ENCODE results near the gene PAX5. TPM values are rescaled to one million over a fixed set of nuclear protein-coding genes. Genes with fewer than 3 reads are reported as not detected.

PAX5 gene
- total and polyA plus RNA-seq, 2 experiments from 2014 or later = not detected

DNA sequence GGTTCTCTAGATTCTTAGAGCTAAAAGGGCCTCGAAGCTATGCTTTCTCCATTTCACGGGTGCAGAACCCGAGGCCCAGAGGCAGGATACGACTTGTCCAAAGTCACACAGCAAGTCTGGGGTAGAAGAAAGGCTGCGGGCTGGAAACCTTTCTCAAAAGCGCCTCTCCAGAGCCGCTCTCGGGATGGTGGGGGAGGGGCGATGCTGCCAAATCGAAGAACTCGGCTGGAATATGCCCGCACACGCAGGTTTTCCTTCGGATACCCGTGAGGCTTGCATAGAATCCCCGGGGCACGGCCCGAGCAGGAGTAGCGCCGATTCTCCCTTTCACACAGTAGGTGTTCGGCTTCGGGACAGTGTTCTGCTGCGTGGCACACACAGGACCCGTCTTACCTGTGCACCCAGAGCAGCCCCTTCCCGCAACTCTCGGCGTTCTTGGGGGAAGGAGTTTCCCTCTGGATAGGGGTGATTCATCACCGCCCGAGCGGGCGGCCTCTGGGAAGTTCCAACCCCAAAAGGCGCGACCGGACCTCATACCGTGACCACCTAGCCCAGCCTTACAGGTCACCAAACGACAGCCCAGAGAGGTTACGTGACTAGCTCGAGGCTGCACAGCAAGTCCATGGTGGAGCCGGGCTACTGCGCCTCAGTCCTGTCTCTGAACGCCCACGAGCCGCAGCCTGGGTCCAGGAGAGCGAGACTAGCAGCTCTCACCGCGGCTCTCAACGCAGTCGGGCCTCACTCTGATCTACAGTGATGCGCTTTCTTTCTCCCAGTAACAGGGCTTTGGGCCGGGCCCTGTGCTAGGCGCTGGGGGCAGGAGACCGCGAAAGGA lies 4.1 kb downstream of the PAX5 start:
- Histone ChIP-seq H3K27ac (no peak overlapping the region), H2AFZ (no peak overlapping the region), H3K4me2 (ENCODE audit: unreplicated experiment) (no peak overlapping the region), H3K36me3 (ENCODE audit: low read depth) (no peaks in the 10 kb centered on the region), H3K4me3 (no peak overlapping the region), H3K9me2 (ENCODE audit: insufficient read depth) (no peaks in the 10 kb centered on the region), H3K9ac (no peak overlapping the region), H3K79me2 (ENCODE audit: insufficient read depth) (no peaks in the 10 kb centered on the region), H3K4me1 (ENCODE audit: insufficient read depth) (no peaks in the 10 kb centered on the region), H3K9me3 (ENCODE audit: low read depth) (no peaks in the 10 kb centered on the region), H3F3A (ENCODE audit: insufficient read depth) (no peaks in the 10 kb centered on the region), H3K27me3 (replicated peaks; ENCODE audit: insufficient read depth) (peaks cover 95% of the 10 kb centered on the region), H4K20me1 (ENCODE audit: insufficient read depth) (no peaks in the 10 kb centered on the region)
- peak; percentile 29 for DNase-seq
- TF ChIP-seq EZH2phosphoT487 (IDR thresholded peaks at IDR 0.05; ENCODE audit: insufficient read depth, low read depth) = 0 out of 2 replicates have a peak, but pooled peaks have one; percentile 12
- TF ChIP-seq EZH2 (IDR thresholded peaks at IDR 0.05; ENCODE audit: insufficient read depth, poor library complexity, severe bottlenecking) = peak; percentile 87
- in situ Hi-C loops (cut with MboI) = no loop called here
- 2% methylated on average over 52 to 53 of the region's 53 CpGs for WGBS, 2 experiments (ENCODE audit: low coverage in 1 of 2, low lambda C conversion rate in 2 of 2, missing lambda C conversion rate in 2 of 2)

DNA sequence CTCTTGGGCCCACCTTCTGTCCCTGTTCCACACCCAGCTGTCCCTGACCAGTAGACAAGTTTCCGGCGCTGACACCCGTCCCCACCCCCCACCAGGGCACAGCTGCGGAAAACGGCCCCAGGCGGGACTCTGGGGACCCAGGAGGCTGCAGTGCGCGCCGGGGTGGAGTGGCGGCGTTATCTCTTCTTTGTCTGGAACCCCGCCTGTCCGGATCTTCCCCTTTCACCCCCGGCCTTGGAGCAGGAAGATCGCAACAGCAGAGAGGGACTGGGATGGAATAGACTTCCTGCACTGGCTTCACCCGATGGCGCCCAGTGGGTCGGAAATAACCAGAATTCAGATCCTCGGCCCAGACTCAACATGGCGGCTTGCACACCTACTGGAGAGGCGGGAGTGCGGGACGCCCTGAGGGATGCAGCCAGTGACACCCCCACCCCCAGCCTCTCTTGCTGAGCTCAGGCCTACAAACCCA lies 4.7 kb downstream of the PAX5 start:
- Histone ChIP-seq H3K4me1 (ENCODE audit: insufficient read depth) (no peaks in the 10 kb centered on the region), H3K27ac (no peak overlapping the region), H3F3A (ENCODE audit: insufficient read depth) (no peaks in the 10 kb centered on the region), H3K9me2 (ENCODE audit: insufficient read depth) (no peaks in the 10 kb centered on the region), H4K20me1 (ENCODE audit: insufficient read depth) (no peaks in the 10 kb centered on the region), H3K27me3 (replicated peaks; ENCODE audit: insufficient read depth) (peaks cover 95% of the 10 kb centered on the region), H2AFZ (no peak overlapping the region), H3K4me2 (ENCODE audit: unreplicated experiment) (no peak overlapping the region), H3K9ac (no peak overlapping the region), H3K36me3 (ENCODE audit: low read depth) (no peaks in the 10 kb centered on the region), H3K9me3 (ENCODE audit: low read depth) (no peaks in the 10 kb centered on the region), H3K79me2 (ENCODE audit: insufficient read depth) (no peaks in the 10 kb centered on the region), H3K4me3 (no peak overlapping the region)
- in situ Hi-C loops (cut with MboI) = no loop called here
- TF ChIP-seq EZH2 (IDR thresholded peaks at IDR 0.05; ENCODE audit: insufficient read depth, poor library complexity, severe bottlenecking) (no peak), EZH2phosphoT487 (IDR thresholded peaks at IDR 0.05; ENCODE audit: insufficient read depth, low read depth) (no peak)
- DNase-seq = no peak
- WGBS, 2 experiments (ENCODE audit: low coverage in 1 of 2, low lambda C conversion rate in 2 of 2, missing lambda C conversion rate in 2 of 2) = 8 to 13% methylated on average over 21 to 23 of the region's 23 CpGs

DNA sequence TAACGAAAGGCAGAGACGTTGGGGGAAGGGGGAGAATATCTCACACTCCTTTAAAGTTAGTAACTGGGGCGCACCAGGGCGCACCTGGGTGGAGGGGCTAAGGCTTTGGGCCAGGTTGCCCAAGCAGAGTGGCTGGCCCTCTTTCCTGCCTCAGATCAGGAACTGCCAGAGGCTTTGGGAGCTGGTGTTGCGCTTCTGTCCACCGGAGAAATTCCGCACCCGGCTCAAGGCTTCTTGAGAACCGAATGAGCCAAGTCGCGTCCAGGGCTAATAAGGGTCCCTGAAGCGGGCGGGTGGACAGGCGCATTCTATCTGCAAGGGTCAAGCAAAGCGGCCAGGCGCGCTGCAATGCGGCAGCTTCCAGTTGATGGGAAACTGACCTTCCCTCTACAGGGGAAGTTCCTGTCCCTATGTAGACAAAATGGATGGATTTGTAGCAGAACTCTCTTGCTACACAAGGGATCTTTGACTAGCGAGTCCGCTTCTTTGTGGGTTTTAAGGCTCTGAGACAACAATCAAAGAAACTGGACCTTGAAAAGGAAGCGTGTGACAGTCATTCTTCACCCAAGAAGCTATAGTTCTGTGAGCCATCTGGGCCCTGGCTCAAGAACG lies 5.5 kb downstream of the PAX5 start:
- Histone ChIP-seq H3K27me3 (replicated peaks; ENCODE audit: insufficient read depth) (peaks cover 95% of the 10 kb centered on the region), H3K4me1 (ENCODE audit: insufficient read depth) (no peaks in the 10 kb centered on the region), H3K9me2 (ENCODE audit: insufficient read depth) (no peaks in the 10 kb centered on the region), H3K79me2 (ENCODE audit: insufficient read depth) (no peaks in the 10 kb centered on the region), H3K4me3 (no peak overlapping the region), H3K36me3 (ENCODE audit: low read depth) (no peaks in the 10 kb centered on the region), H3K27ac (no peak overlapping the region), H2AFZ (no peak overlapping the region), H4K20me1 (ENCODE audit: insufficient read depth) (no peaks in the 10 kb centered on the region), H3K4me2 (ENCODE audit: unreplicated experiment) (no peak overlapping the region), H3K9me3 (ENCODE audit: low read depth) (no peaks in the 10 kb centered on the region), H3K9ac (no peak overlapping the region), H3F3A (ENCODE audit: insufficient read depth) (no peaks in the 10 kb centered on the region)
- no peak for DNase-seq
- TF ChIP-seq EZH2phosphoT487 (IDR thresholded peaks at IDR 0.05; ENCODE audit: insufficient read depth, low read depth) = no peak
- no peak for TF ChIP-seq EZH2 (IDR thresholded peaks at IDR 0.05; ENCODE audit: insufficient read depth, poor library complexity, severe bottlenecking)
- in situ Hi-C loops (cut with MboI) = no loop called here
- 11 to 14% methylated on average over 22 of the region's 22 CpGs for WGBS, 2 experiments (ENCODE audit: low coverage in 1 of 2, low lambda C conversion rate in 2 of 2, missing lambda C conversion rate in 2 of 2)

DNA sequence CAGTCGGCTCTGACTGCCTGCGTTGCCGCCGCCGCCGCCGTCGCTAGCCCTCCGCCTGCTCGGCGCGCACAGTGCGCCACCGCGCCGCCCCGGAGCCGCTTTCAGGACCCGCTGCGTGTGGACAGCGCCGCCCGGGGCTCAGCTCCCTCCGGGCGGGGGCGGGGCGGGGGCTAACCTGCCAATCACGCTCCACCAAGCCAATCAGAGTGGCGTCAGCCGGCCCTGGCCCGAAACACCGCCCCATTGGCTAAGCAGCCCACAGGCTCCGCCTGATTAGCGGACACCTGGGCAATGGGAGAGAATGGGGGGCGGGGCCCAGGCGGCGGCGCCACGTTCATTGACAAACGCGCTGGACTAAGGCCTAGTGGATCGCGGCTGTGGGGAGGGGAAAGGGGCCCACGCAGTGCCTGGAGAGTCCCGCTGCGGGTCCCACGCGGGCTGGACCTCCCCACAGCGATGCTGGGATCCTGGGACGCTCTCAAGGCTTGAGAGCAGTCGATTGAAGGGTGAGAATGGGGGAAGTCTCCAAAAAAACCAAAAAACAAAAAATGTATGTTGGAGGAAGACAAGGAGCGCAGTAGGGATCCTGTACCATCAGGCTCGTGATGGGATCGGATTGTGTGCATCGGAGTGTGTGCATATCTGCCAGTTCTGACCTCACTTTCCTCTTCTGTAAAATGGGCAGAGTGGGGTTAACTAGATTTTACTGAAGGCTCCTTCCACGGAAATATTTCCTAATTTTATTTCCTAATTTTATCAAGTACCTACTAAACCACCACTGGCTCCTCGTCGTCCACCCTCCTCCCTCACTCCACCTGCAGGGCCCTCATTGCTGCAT lies 6.3 kb downstream of the PAX5 start:
- DNase-seq = peak; percentile 77
- in situ Hi-C loops (cut with MboI) = no loop called here
- no peaks in the 10 kb centered on the region for H4K20me1 ChIP-seq (ENCODE audit: insufficient read depth)
- H3K27ac ChIP-seq = no peak overlapping the region
- H3K9me3 ChIP-seq (ENCODE audit: low read depth) = no peaks in the 10 kb centered on the region
- H3K9me2 ChIP-seq (ENCODE audit: insufficient read depth) = no peaks in the 10 kb centered on the region
- no peak overlapping the region for H2AFZ ChIP-seq
- peaks cover 95% of the 10 kb centered on the region for H3K27me3 ChIP-seq (replicated peaks; ENCODE audit: insufficient read depth)
- H3K4me3 ChIP-seq = 0 out of 2 replicates have a peak overlapping the region, but pooled peaks have one; percentile 11
- no peaks in the 10 kb centered on the region for H3K4me1 ChIP-seq (ENCODE audit: insufficient read depth)
- TF ChIP-seq EZH2 (IDR thresholded peaks at IDR 0.05; ENCODE audit: insufficient read depth, poor library complexity, severe bottlenecking) (no peak), EZH2phosphoT487 (IDR thresholded peaks at IDR 0.05; ENCODE audit: insufficient read depth, low read depth) (no peak)
- 8 to 10% methylated on average over 52 to 57 of the region's 58 CpGs for WGBS, 2 experiments (ENCODE audit: low coverage in 1 of 2, low lambda C conversion rate in 2 of 2, missing lambda C conversion rate in 2 of 2)
- no peaks in the 10 kb centered on the region for H3K36me3 ChIP-seq (ENCODE audit: low read depth)
- H3K9ac ChIP-seq = no peak overlapping the region
- no peaks in the 10 kb centered on the region for H3F3A ChIP-seq (ENCODE audit: insufficient read depth)
- H3K79me2 ChIP-seq (ENCODE audit: insufficient read depth) = no peaks in the 10 kb centered on the region
- no peak overlapping the region for H3K4me2 ChIP-seq (ENCODE audit: unreplicated experiment)
